T-cell (primary cell): ENCODE results near the gene DNAI1. TPM values are rescaled to one million over a fixed set of nuclear protein-coding genes. Genes with fewer than 3 reads are reported as not detected.

Experiments
- ATAC-seq, 4 experiments: fragments of 200-7000 bp in 3 of 4; fragments of 150-1000 bp in 1 of 4; cut with Tn5 transposase; replicated peaks in 1 of 4; 1 replicate in 3 of 4; 2 replicates in 1 of 4; pipeline ENCODE4 v1.10.0; 2021; ENCODE audit warnings: moderate library complexity in 3 of 4, mild to moderate bottlenecking in 2 of 4, moderate number of reproducible peaks in 1 of 4
- CTCF ChIA-PET, 2 donors: fragments of 300-600 bp; sonication (Branson Sonifier 250); formaldehyde crosslinking; loops; one replicate each; lab custom pipeline; 2022; ENCODE audit warnings: antibody characterized with exemption in 2 of 2; lab: Charles Lee
- POLR2A ChIA-PET, 2 donors: fragments of 300-600 bp; sonication (Branson Sonifier 250); formaldehyde crosslinking; loops; one replicate each; lab custom pipeline; 2022; ENCODE audit warnings: antibody characterized with exemption in 2 of 2; lab: Charles Lee
- DNase-seq, 35 experiments: peaks; one replicate each; pipeline versions ENCODE4 v3.0.0 to v3.0.0-alpha.2; 2013 to 2023
- H3K27ac ChIP-seq: one replicate; pipeline ENCODE4 v1.5.1; 2013; ENCODE audit warnings: low read length
- H3K27me3 ChIP-seq, 2 experiments: replicated peaks in 1 of 2; 1 replicate in 1 of 2; 2 replicates in 1 of 2; pipeline versions ENCODE4 v1.6.1 to v1.7.0; 2013; ENCODE audit warnings: low read length in 1 of 2, mixed read lengths in 1 of 2; ENCODE audit not compliant: control insufficient read depth in 2 of 2, insufficient read depth in 2 of 2; ENCODE audit errors: extremely low read depth in 1 of 2
- H3K36me3 ChIP-seq, 2 donors: 1 replicate in 1 of 2; 2 replicates in 1 of 2; pipeline versions ENCODE4 v1.6.1 to v1.7.0; 2013; ENCODE audit warnings: low read length in 1 of 2; ENCODE audit not compliant: control insufficient read depth in 2 of 2, insufficient read depth in 1 of 2; ENCODE audit errors: extremely low read depth in 1 of 2
- H3K4me1 ChIP-seq, 2 experiments: 1 replicate in 1 of 2; 2 replicates in 1 of 2; pipeline versions ENCODE4 v1.6.1 to v1.7.0; 2013; ENCODE audit warnings: low read length in 2 of 2, mixed read lengths in 1 of 2; ENCODE audit not compliant: insufficient read depth in 2 of 2, control insufficient read depth in 1 of 2; ENCODE audit errors: extremely low read depth in 1 of 2
- H3K4me3 ChIP-seq, 2 donors: 1 replicate in 1 of 2; 2 replicates in 1 of 2; pipeline versions ENCODE4 v1.5.1 to v1.7.0; 2013; ENCODE audit warnings: mild to moderate bottlenecking in 2 of 2, low read length in 1 of 2, moderate library complexity in 1 of 2; ENCODE audit not compliant: control insufficient read depth in 1 of 2; ENCODE audit errors: extremely low read depth in 1 of 2
- H3K9me3 ChIP-seq: 2 replicates; pipeline ENCODE4 v1.7.0; 2013
- H3K27ac Mint-ChIP-seq, 2 donors: one replicate each; pipeline ENCODE4 v1.8.0; 2020 to 2021; ENCODE audit warnings: mild to moderate bottlenecking in 2 of 2, mixed read lengths in 2 of 2
- H3K27me3 Mint-ChIP-seq, 2 donors: one replicate each; pipeline ENCODE4 v1.8.0; 2021 to 2022; ENCODE audit warnings: mixed read lengths in 2 of 2
- H3K36me3 Mint-ChIP-seq: one replicate; pipeline ENCODE4 v1.8.0; 2021; ENCODE audit warnings: mixed read lengths
- H3K4me1 Mint-ChIP-seq, 3 donors: one replicate each; pipeline ENCODE4 v1.8.0; 2020 to 2022; ENCODE audit warnings: mixed read lengths in 3 of 3, mild to moderate bottlenecking in 1 of 3
- H3K4me3 Mint-ChIP-seq, 3 donors: one replicate each; pipeline ENCODE4 v1.8.0; 2020 to 2022; ENCODE audit warnings: mild to moderate bottlenecking in 3 of 3, mixed read lengths in 3 of 3, moderate library complexity in 3 of 3
- H3K9me3 Mint-ChIP-seq, 3 donors: one replicate each; pipeline ENCODE4 v1.8.0; 2020 to 2022; ENCODE audit warnings: mixed read lengths in 3 of 3
- WGBS: methylation state at CpG from one replicate; pipeline ENCODE4 v1.1.5; 2013; ENCODE audit warnings: missing lambda C conversion rate; ENCODE audit not compliant: insufficient coverage; 5-methylcytosine and 5-hydroxymethylcytosine counted together
- total RNA-seq, 35 experiments: library from RNA in 6 of 35; stranded (reverse) in 6 of 35; fragments of 120-200 nt in 1 of 35; gene quantifications; one replicate each; pipeline versions ENCODE4 v1.2.1 to v1.2.4 and lab custom pipeline; 2013 to 2026

The DNAI1 gene
- total RNA-seq, 5 donors from 2014 or later (not counting 1 experiment from before 2014, with no cell fraction given), result not detected

DNA sequence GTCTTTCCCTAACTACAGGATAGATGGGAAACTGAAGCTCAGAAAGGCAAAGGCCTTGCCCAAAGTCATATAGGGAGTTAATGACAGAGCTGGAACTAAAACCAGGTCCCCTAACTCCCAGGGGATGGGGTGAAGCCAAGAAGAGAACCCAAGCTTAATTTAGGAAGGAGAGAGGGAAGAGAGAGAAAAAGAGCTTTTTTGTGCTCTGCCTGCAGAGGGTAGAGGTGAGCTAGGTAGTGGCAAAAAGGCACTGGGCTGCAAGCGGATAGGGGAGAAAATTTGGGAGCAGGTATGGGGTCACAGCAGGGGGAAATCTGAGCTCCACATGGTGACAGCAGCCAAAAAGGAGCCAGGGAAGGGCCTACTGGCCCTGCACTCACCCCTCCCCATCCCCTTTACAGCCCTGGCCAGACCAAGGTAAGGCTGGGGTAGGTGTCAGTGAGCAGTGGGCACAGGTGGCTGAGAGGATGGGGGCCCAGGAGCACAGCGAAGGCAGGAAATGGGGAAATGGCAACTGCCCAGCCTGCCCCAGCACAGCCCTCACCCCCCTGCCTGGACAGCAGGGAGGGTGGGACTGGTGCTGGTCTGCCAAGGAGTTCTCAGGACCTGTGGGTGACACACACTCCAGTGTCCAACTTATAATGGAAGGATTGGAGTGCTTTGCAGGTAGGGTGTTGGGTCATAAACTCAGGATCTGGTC is 60.9 kb downstream of the DNAI1 start:
- H3K4me1 Mint-ChIP-seq, result peaks cover 7 to 11% (median 11%) of the 10 kb centered on the region in 3 donors
- no peak overlapping the region for H3K27ac Mint-ChIP-seq
- WGBS, result 60% methylated on average over 1 of the region's 2 CpGs
- DNase-seq, result no peak
- H3K36me3 Mint-ChIP-seq, result no peaks in the 10 kb centered on the region
- CTCF ChIA-PET, result interaction anchor here in 1 of 2 donors (0.5 kb wide), 1 partner anchor 354 kb away, joined by 4 read pairs; no protein-coding TSS in a partner anchor
- H3K4me3 ChIP-seq, result no peak overlapping the region
- no peaks in the 10 kb centered on the region for H3K27me3 Mint-ChIP-seq
- peaks cover 4 to 16% of the 10 kb centered on the region in 2 experiments for H3K4me1 ChIP-seq
- no peak overlapping the region for H3K27ac ChIP-seq
- H3K9me3 ChIP-seq, result no peaks in the 10 kb centered on the region
- H3K36me3 ChIP-seq, result no peaks in the 10 kb centered on the region
- H3K4me3 Mint-ChIP-seq, result no peak overlapping the region
- no peaks in the 10 kb centered on the region for H3K9me3 Mint-ChIP-seq
- POLR2A ChIA-PET, result no interaction called here
- ATAC-seq, result no peak
- H3K27me3 ChIP-seq, result peaks cover 0 to 18% of the 10 kb centered on the region in 2 experiments

DNA sequence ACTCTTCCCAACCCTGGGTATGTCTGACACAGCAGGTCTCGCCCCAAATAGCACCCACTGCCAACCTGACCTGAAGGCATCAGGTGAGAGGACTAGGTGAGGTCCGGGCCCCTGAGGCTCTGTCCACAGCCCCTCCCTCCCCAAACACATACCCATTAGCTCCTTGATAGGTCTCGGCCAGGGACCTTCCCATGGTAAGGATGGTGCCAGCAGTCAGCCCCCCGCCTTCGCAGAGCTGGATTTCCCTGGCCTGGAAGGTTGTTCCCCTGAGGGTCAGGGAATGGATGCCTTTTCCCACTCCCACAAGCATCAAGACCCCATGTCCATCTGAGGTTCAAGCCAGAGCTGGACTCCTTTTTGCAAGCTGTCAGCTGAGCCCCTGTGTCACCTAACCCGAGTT is 61.5 kb downstream of the DNAI1 start:
- no peak for ATAC-seq
- POLR2A ChIA-PET, result no interaction called here
- Mint-ChIP-seq H3K36me3 (no peaks in the 10 kb centered on the region), H3K27ac (peak overlapping the region in 1 of 2 donors; percentile 39), H3K27me3 (no peaks in the 10 kb centered on the region), H3K9me3 (no peaks in the 10 kb centered on the region), H3K4me1 (peaks cover 7 to 11% (median 11%) of the 10 kb centered on the region in 3 donors), H3K4me3 (no peak overlapping the region)
- Histone ChIP-seq H3K4me3 (no peak overlapping the region), H3K27me3 (peaks cover 0 to 18% of the 10 kb centered on the region in 2 experiments), H3K36me3 (no peaks in the 10 kb centered on the region), H3K27ac (no peak overlapping the region), H3K9me3 (no peaks in the 10 kb centered on the region), H3K4me1 (peaks cover 4 to 16% of the 10 kb centered on the region in 2 experiments)
- CTCF ChIA-PET, result interaction anchor here in 1 of 2 donors (0.5 kb wide), 1 partner anchor 355 kb away, joined by 4 read pairs; no protein-coding TSS in a partner anchor
- no peak for DNase-seq
- 90% methylated on average over 4 of the region's 6 CpGs for WGBS

GRCh38 chr9:34520505-34521385 is 62.1 kb downstream of the DNAI1 start:
- peaks cover 4 to 16% of the 10 kb centered on the region in 2 experiments for H3K4me1 ChIP-seq
- ChIA-PET CTCF (interaction anchor here in 1 of 2 donors (0.6 kb wide), 1 partner anchor 22 kb away, joined by 3 read pairs; no protein-coding TSS in a partner anchor), POLR2A (no interaction called here)
- H3K4me3 ChIP-seq, result no peak overlapping the region
- Mint-ChIP-seq H3K27ac (no peak overlapping the region), H3K4me1 (peaks cover 7 to 11% (median 11%) of the 10 kb centered on the region in 3 donors), H3K4me3 (peak overlapping the region in 1 of 3 donors; percentile 33), H3K36me3 (no peaks in the 10 kb centered on the region), H3K9me3 (no peaks in the 10 kb centered on the region), H3K27me3 (peaks cover 0 to 2% of the 10 kb centered on the region in 2 donors)
- H3K27ac ChIP-seq, result no peak overlapping the region
- H3K36me3 ChIP-seq, result no peaks in the 10 kb centered on the region
- ATAC-seq (no peak), DNase-seq (no peak)
- H3K9me3 ChIP-seq, result no peaks in the 10 kb centered on the region
- peaks cover 0 to 18% of the 10 kb centered on the region in 2 experiments for H3K27me3 ChIP-seq
- WGBS, result 97% methylated on average over 4 of the region's 6 CpGs

DNA sequence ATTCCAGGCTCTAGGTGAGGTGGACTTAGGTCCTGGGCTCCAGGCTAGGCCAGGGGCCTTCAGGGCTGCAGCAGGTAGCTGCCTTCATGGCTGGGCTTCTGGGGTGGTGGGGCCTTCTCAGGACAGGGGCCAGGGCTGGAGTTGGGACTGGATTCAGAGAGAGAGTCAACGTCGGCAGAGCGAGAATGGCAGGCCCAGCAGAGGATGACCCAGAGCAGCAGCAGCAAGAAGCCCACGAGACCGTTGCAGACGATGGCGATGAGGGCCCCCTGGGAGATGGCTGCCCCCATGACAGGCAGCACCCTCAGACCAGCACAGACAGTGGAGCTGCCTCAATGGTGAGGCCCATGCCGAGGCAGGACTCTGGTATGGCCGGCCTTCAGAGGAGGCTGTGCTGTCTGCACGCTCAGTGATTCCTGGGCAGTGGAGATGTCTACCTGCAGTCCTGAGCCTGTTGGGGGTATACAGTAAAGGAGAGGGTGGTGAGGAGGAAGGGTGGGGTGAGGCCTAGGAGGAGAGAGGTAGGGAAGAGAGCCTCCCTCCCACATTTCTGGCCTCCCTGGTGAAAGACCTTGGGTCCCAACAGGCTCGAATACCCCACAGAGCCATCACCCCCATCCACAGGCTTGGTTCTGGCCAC is 62.9 kb downstream of the DNAI1 start:
- H3K4me1 Mint-ChIP-seq, result peaks cover 7 to 11% (median 11%) of the 10 kb centered on the region in 3 donors
- no peak overlapping the region for H3K27ac Mint-ChIP-seq
- no peaks in the 10 kb centered on the region for H3K9me3 ChIP-seq
- peaks cover 4 to 16% of the 10 kb centered on the region in 2 experiments for H3K4me1 ChIP-seq
- ChIA-PET CTCF (interaction anchor here in 1 of 2 donors (0.6 kb wide), 1 partner anchor 21 kb away, joined by 3 read pairs; no protein-coding TSS in a partner anchor), POLR2A (no interaction called here)
- DNase-seq (peak in 1 of 35 experiments; percentile 5), ATAC-seq (no peak)
- H3K4me3 ChIP-seq, result no peak overlapping the region
- H3K9me3 Mint-ChIP-seq, result no peaks in the 10 kb centered on the region
- H3K27me3 Mint-ChIP-seq, result peaks cover 0 to 5% of the 10 kb centered on the region in 2 donors
- peaks cover 0 to 18% of the 10 kb centered on the region in 2 experiments for H3K27me3 ChIP-seq
- no peak overlapping the region for H3K27ac ChIP-seq
- peak overlapping the region in 2 of 3 donors; percentile 33 to 53 for H3K4me3 Mint-ChIP-seq
- no peaks in the 10 kb centered on the region for H3K36me3 Mint-ChIP-seq
- H3K36me3 ChIP-seq, result no peaks in the 10 kb centered on the region
- WGBS, result 93% methylated on average over 11 of the region's 11 CpGs

- Mint-ChIP-seq H3K27me3 (peaks cover 2 to 5% of the 10 kb centered on the region in 2 donors), H3K27ac (no peak overlapping the region), H3K9me3 (no peaks in the 10 kb centered on the region), H3K4me3 (peak overlapping the region; percentile 65 to 68 (median 67)), H3K4me1 (peaks cover 7 to 11% (median 11%) of the 10 kb centered on the region in 3 donors), H3K36me3 (no peaks in the 10 kb centered on the region)
- ChIA-PET POLR2A (no interaction called here), CTCF (interaction anchor here in 1 of 2 donors (0.6 kb wide), 1 partner anchor 102 kb away, joined by 3 read pairs; no protein-coding TSS in a partner anchor)
- Histone ChIP-seq H3K27me3 (peaks cover 0 to 18% of the 10 kb centered on the region in 2 experiments), H3K36me3 (no peaks in the 10 kb centered on the region), H3K4me1 (peaks cover 4 to 16% of the 10 kb centered on the region in 2 experiments), H3K9me3 (no peaks in the 10 kb centered on the region), H3K27ac (no peak overlapping the region), H3K4me3 (peak overlapping the region; percentile 28 to 42)
- DNase-seq (peak in 3 of 35 experiments; percentile 9 to 27 (median 10)), ATAC-seq (no peak)
- 17% methylated on average over 28 of the region's 31 CpGs for WGBS
These were observed 63.7 kb downstream of the DNAI1 start for GRCh38 chr9:34522091-34522887.
